H1 (cell line): ENCODE measurements around the gene TANC1. TPM values are rescaled to one million over a fixed set of nuclear protein-coding genes. Genes with fewer than 3 reads are reported as not detected.
A peak's percentile ranks its signal among the peaks of the same experiment; 100 is the strongest.

ENCODE experiments used
- CTCF ChIA-PET: fragments of 300-600 bp; sonication (Branson Sonifier 250); formaldehyde crosslinking; loops from one replicate; lab custom pipeline; 2021; ENCODE audit not compliant: partially characterized antibody; lab: Charles Lee
- POLR2A ChIA-PET: fragments of 300-600 bp; sonication (Branson Sonifier 250); formaldehyde crosslinking; loops from one replicate; lab custom pipeline; 2021; ENCODE audit warnings: inconsistent platforms; ENCODE audit not compliant: partially characterized antibody; lab: Charles Lee
- DNase-seq, 2 experiments: peaks; one replicate each; pipeline versions ENCODE4 v3.0.0 to v3.0.0-alpha.2; 2010 to 2022; ENCODE audit warnings: low spot score in 2 of 2, low read depth in 1 of 2, mixed read lengths in 1 of 2
- FAIRE-seq: peaks from 2 replicates; lab custom pipeline; 2011; peaks lifted over from hg19 to GRCh38; lab: Jason Lieb, UNC
- H2AFZ ChIP-seq: 2 replicates; pipeline ENCODE4 v1.8.1; 2012; ENCODE audit warnings: low read length, inconsistent platforms
- H2AK5ac ChIP-seq: 2 replicates; pipeline ENCODE4 v1.6.1; 2013; ENCODE audit warnings: low read depth, low read length
- H2BK120ac ChIP-seq: replicated peaks from 2 replicates; pipeline ENCODE3; 2013; ENCODE audit warnings: low read depth, low read length, inconsistent platforms
- H2BK12ac ChIP-seq: 2 replicates; pipeline ENCODE4 v1.6.1; 2013; ENCODE audit warnings: low read depth, low read length
- H2BK15ac ChIP-seq: 2 replicates; pipeline ENCODE4 v1.6.1; 2013; ENCODE audit warnings: low read length
- H2BK20ac ChIP-seq: 2 replicates; pipeline ENCODE4 v1.6.1; 2013; ENCODE audit warnings: low read length
- H2BK5ac ChIP-seq: 2 replicates; pipeline ENCODE4 v1.6.1; 2013; ENCODE audit warnings: low read depth, low read length
- H3K14ac ChIP-seq: 2 replicates; pipeline ENCODE4 v1.6.1; 2013; ENCODE audit warnings: inconsistent platforms; ENCODE audit not compliant: insufficient read length
- H3K18ac ChIP-seq: 2 replicates; pipeline ENCODE4 v1.6.1; 2013; ENCODE audit warnings: low read length; ENCODE audit errors: extremely low read depth
- H3K23ac ChIP-seq: 2 replicates; pipeline ENCODE4 v1.6.1; 2013; ENCODE audit warnings: inconsistent platforms; ENCODE audit not compliant: insufficient read length
- H3K23me2 ChIP-seq: 2 replicates; pipeline ENCODE4 v1.6.1; 2013; ENCODE audit warnings: low read depth, low read length
- H3K27ac ChIP-seq: 2 replicates; pipeline ENCODE4 v1.6.1; 2011; ENCODE audit warnings: low read depth, low read length, inconsistent platforms
- H3K27me3 ChIP-seq, 4 experiments: replicated peaks in 1 of 4; 1 replicate in 1 of 4; 2 replicates in 3 of 4; pipeline versions ENCODE4 v1.6.1 to v1.8.1; 2011 to 2013; ENCODE audit warnings: low read length in 3 of 4, mild to moderate bottlenecking in 3 of 4, inconsistent platforms in 2 of 4, mixed read lengths in 2 of 4, moderate library complexity in 1 of 4; ENCODE audit not compliant: control insufficient read depth in 3 of 4, insufficient read depth in 3 of 4; ENCODE audit errors: extremely low read depth in 1 of 4
- H3K36me3 ChIP-seq, 4 experiments: 2 replicates each; pipeline versions ENCODE4 v1.6.1 to v1.8.1; 2011 to 2013; ENCODE audit warnings: mild to moderate bottlenecking in 4 of 4, low read length in 3 of 4, moderate library complexity in 2 of 4, control low read depth in 1 of 4, inconsistent platforms in 1 of 4; ENCODE audit not compliant: insufficient read depth in 4 of 4, control insufficient read depth in 2 of 4
- H3K4ac ChIP-seq: replicated peaks from 2 replicates; pipeline ENCODE3; 2013; ENCODE audit warnings: low read length, low read depth, mixed read lengths, inconsistent platforms; ENCODE audit not compliant: insufficient read length
- H3K4me1 ChIP-seq, 4 experiments: replicated peaks in 1 of 4; 1 replicate in 1 of 4; 2 replicates in 3 of 4; pipeline versions ENCODE4 v1.6.1 to v1.8.1; 2011 to 2013; ENCODE audit warnings: low read length in 3 of 4, inconsistent platforms in 2 of 4, mixed read lengths in 1 of 4; ENCODE audit not compliant: insufficient read depth in 4 of 4, control insufficient read depth in 3 of 4
- H3K4me2 ChIP-seq, 2 experiments: 2 replicates each; pipeline versions ENCODE4 v1.6.1 to v1.8.1; 2011 to 2013; ENCODE audit warnings: low read depth in 2 of 2, low read length in 2 of 2, control low read depth in 1 of 2, inconsistent platforms in 1 of 2, mild to moderate bottlenecking in 1 of 2; ENCODE audit not compliant: insufficient read depth in 1 of 2
- H3K4me3 ChIP-seq, 4 experiments: fragments of 200-600, 300-600 bp in 1 of 4; sonication (generic), shearing (Covaris generic), sonication (Bioruptor Twin) in 1 of 4; 2 replicates each; pipeline versions ENCODE4 v1.5.1 to v1.8.1; 2011 to 2016; ENCODE audit warnings: low read length in 4 of 4, low read depth in 3 of 4, control low read depth in 2 of 4, inconsistent platforms in 2 of 4, mild to moderate bottlenecking in 2 of 4, mixed read lengths in 1 of 4, moderate library complexity in 1 of 4; ENCODE audit not compliant: insufficient read depth in 2 of 4; ENCODE audit errors: extremely low read depth in 1 of 4
- H3K56ac ChIP-seq: replicated peaks from 2 replicates; pipeline ENCODE3; 2013; ENCODE audit warnings: low read depth, mild to moderate bottlenecking, mixed read lengths, low read length, inconsistent platforms; ENCODE audit not compliant: insufficient read length
- H3K79me1 ChIP-seq: 2 replicates; pipeline ENCODE4 v1.6.1; 2013; ENCODE audit warnings: low read depth, low read length, control low read depth
- H3K79me2 ChIP-seq, 2 experiments: 2 replicates each; pipeline versions ENCODE4 v1.6.1 to v1.8.1; 2012 to 2013; ENCODE audit warnings: low read length in 2 of 2, mild to moderate bottlenecking in 2 of 2, inconsistent platforms in 1 of 2; ENCODE audit not compliant: insufficient read depth in 2 of 2, control insufficient read depth in 1 of 2
- H3K9ac ChIP-seq, 4 experiments: replicated peaks in 1 of 4; 1 replicate in 1 of 4; 2 replicates in 3 of 4; pipeline versions ENCODE4 v1.6.1 to v1.8.1; 2011 to 2013; ENCODE audit warnings: low read depth in 3 of 4, low read length in 3 of 4, control low read depth in 2 of 4, mild to moderate bottlenecking in 2 of 4, moderate library complexity in 2 of 4, inconsistent platforms in 1 of 4; ENCODE audit errors: extremely low read depth in 1 of 4
- H3K9me3 ChIP-seq, 2 experiments: 2 replicates each; pipeline versions ENCODE4 v1.6.1 to v1.8.1; 2012 to 2013; ENCODE audit warnings: mild to moderate bottlenecking in 2 of 2, moderate library complexity in 2 of 2, control low read depth in 1 of 2, inconsistent platforms in 1 of 2, low read depth in 1 of 2, low read length in 1 of 2, mixed read lengths in 1 of 2; ENCODE audit not compliant: insufficient read depth in 2 of 2
- H4K20me1 ChIP-seq, 2 experiments: replicated peaks in 1 of 2; 2 replicates each; pipeline versions ENCODE3 to v1.8.1; 2011 to 2013; ENCODE audit warnings: inconsistent platforms in 2 of 2, low read length in 2 of 2, mild to moderate bottlenecking in 1 of 2; ENCODE audit not compliant: insufficient read depth in 2 of 2, control insufficient read depth in 1 of 2
- H4K5ac ChIP-seq: 2 replicates; pipeline ENCODE4 v1.6.1; 2013; ENCODE audit warnings: low read length, low read depth, mixed read lengths, inconsistent platforms; ENCODE audit not compliant: insufficient read length
- H4K8ac ChIP-seq: 2 replicates; pipeline ENCODE4 v1.8.0; 2013; ENCODE audit warnings: mild to moderate bottlenecking, moderate library complexity, low read length, inconsistent platforms; ENCODE audit not compliant: insufficient read depth; ENCODE audit errors: extremely low read depth
- H4K91ac ChIP-seq: replicated peaks from 2 replicates; pipeline ENCODE3; 2013; ENCODE audit warnings: low read length, mixed read lengths, inconsistent platforms; ENCODE audit not compliant: insufficient read length
- KDM5A ChIP-seq: fragments of 200-600 bp; IDR thresholded peaks from 2 replicates; pipeline ENCODE4 v1.7.1; 2012; ENCODE audit warnings: mild to moderate bottlenecking, low read length, inconsistent platforms, mixed read lengths
- MAFK ChIP-seq: IDR thresholded peaks from 2 replicates; pipeline ENCODE4 v1.6.1; 2012; ENCODE audit warnings: low read depth, mild to moderate bottlenecking, improper control_type of control experiment, low read length
- PHF8 ChIP-seq: fragments of 200-600 bp; sonication (generic); conservative IDR thresholded peaks from 2 replicates; pipeline ENCODE4 v1.7.1; 2012; ENCODE audit warnings: low read depth, mild to moderate bottlenecking, inconsistent platforms, low read length, moderate library complexity
- POLR2AphosphoS5 ChIP-seq: IDR thresholded peaks from 2 replicates; pipeline ENCODE4 v1.6.1; 2011; ENCODE audit warnings: low read depth, low read length
- WGBS, 2 experiments: shearing (Covaris generic) in 1 of 2; methylation state at CpG; one replicate each; pipeline versions ENCODE4 v1.1.6 to v1.1.7; 2013 to 2015; ENCODE audit warnings: low lambda C conversion rate in 2 of 2, mixed read lengths in 2 of 2, inconsistent platforms in 1 of 2, low coverage in 1 of 2, missing lambda C conversion rate in 1 of 2; ENCODE audit not compliant: insufficient replicate concordance in 2 of 2, insufficient coverage in 1 of 2, insufficient read length in 1 of 2; ENCODE audit errors: extremely low coverage in 1 of 2, missing lambda C conversion rate in 1 of 2; 5-methylcytosine and 5-hydroxymethylcytosine counted together
- polyA plus RNA-seq, 7 experiments: library from polyadenylated mRNA; depleted of rRNA in 3 of 7; stranded (reverse) in 5 of 7; unstranded in 2 of 7; fragments of >200 nt in 5 of 7; fragments of 200-250 nt in 2 of 7; gene quantifications; 1 replicate in 5 of 7; 2 replicates in 1 of 7; 4 replicates in 1 of 7; pipeline versions ENCODE4 v1.2.1 to v1.2.3, GENCODE V29; 2011 to 2013; ENCODE audit warnings: missing spikeins in 2 of 7, mixed read lengths in 2 of 7
- total RNA-seq: library from RNA; stranded (reverse); fragmentation: NEBNext Ultra II Directional; extraction: Animal tissue kit (Norgen Biotek cat#: 25700); gene quantifications from 2 replicates; pipeline ENCODE4 v1.2.1, GENCODE V29; 2021

Gene TANC1
- total and polyA plus RNA-seq, 2 of the 8 experiments (the other 6 are each of a cell fraction or from before 2014, with no cell fraction given): 4.1 to 7.6 TPM

DNA sequence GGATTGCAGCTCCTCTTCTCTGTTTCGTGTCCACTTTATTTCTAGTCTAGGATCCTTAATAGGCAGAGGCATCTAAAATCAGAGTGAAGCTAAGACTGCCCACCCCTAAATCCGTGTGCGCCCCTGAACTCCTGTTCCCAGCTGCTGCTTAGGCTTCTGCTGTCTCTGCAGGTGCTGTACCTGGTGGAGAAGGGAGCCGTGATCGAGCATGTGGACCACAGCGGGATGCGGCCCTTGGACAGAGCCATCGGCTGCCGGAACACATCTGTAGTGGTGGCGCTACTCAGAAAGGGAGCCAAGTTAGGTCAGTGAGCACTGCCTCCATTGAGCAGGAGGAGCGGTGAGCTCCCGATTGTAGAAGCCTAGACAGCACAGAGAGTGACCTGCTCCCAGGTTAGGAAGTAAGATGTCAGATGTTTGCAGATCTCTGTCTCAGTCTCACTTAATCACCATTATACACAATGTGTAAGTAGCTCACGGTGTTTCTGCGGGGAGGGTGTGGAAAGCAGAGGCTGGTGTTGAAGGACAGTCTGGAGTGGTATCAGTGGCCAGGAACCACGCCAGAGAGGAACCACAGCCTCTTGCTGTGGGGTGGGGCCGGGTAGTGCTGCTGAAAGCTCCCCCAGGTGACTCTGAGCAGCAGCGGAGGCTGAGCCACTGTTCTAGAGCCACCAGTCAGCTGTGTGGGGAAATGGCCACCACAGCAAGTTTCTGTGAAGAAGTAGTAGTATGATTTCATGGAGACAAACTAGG, 255.8 kb downstream of the TANC1 start:
- POLR2A ChIA-PET: no interaction called here

More for the DNA sequence above, 255.8 kb downstream of the TANC1 start:
- Histone ChIP-seq H3K79me1 (no peaks in the 10 kb centered on the region), H2AK5ac (no peak overlapping the region), H3K14ac (no peak overlapping the region), H2BK15ac (no peak overlapping the region), H3K27ac (no peak overlapping the region), H4K20me1 (peaks cover 2 to 6% of the 10 kb centered on the region in 2 experiments), H3K4me2 (no peak overlapping the region), H2BK12ac (no peak overlapping the region), H4K91ac (no peak overlapping the region), H3K56ac (no peak overlapping the region), H3K9me3 (no peaks in the 10 kb centered on the region), H4K5ac (no peak overlapping the region), H2BK5ac (no peak overlapping the region), H2BK120ac (no peak overlapping the region), H2BK20ac (no peak overlapping the region), H3K36me3 (no peaks in the 10 kb centered on the region), H3K4me3 (no peak overlapping the region), H3K23ac (no peak overlapping the region), H3K9ac (no peak overlapping the region), H2AFZ (no peak overlapping the region), H4K8ac (peak overlapping the region; percentile 35), H3K79me2 (no peaks in the 10 kb centered on the region), H3K4me1 (no peaks in the 10 kb centered on the region), H3K27me3 (no peaks in the 10 kb centered on the region; a peak in 1 of 7 replicates), H3K23me2 (no peaks in the 10 kb centered on the region), H3K4ac (no peak overlapping the region), H3K18ac (no peak overlapping the region)
- TF ChIP-seq POLR2AphosphoS5: no peak
- no peak for TF ChIP-seq KDM5A
- no peak for TF ChIP-seq MAFK
- no peak for TF ChIP-seq PHF8
- CTCF ChIA-PET: interaction anchor here (0.7 to 4.2 kb wide), 8 partner anchors 8 to 307 kb away, joined by 3 to 19 read pairs (median 3); no protein-coding TSS in a partner anchor
- 91% methylated on average over 17 of the region's 17 CpGs; no CpG with 5 or more reads in 1 of the 2 experiments for WGBS, 2 experiments
- no peak for FAIRE-seq
- peak in 1 of 2 experiments; percentile 30 for DNase-seq
